Measurements from ENCODE around the gene GABRA1. TPM values are rescaled to one million over a fixed set of nuclear protein-coding genes. Genes with fewer than 3 reads are reported as not detected.

GABRA1 gene
- total RNA-seq, 1 donor from 2014 or later: not detected

DNA sequence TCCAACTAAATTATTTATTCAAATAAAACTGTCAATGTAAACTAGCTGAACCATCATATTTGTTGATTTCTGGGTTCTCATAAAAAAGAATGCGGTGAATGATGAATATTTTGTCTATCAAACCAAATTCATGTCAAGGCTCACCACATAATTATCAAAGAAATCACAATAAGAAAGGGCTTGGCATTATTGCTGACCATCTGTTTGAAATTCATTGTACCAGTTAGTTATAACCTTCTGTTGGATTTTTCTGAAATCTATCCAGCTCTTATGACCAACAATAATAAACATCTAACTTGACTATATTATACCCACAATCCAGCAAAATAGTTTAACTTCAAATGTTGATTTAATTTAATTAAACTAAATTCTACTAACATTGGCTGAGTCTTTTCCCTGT lies 53.1 kb downstream of the GABRA1 start:
- TF ChIP-seq, protein P1, sequence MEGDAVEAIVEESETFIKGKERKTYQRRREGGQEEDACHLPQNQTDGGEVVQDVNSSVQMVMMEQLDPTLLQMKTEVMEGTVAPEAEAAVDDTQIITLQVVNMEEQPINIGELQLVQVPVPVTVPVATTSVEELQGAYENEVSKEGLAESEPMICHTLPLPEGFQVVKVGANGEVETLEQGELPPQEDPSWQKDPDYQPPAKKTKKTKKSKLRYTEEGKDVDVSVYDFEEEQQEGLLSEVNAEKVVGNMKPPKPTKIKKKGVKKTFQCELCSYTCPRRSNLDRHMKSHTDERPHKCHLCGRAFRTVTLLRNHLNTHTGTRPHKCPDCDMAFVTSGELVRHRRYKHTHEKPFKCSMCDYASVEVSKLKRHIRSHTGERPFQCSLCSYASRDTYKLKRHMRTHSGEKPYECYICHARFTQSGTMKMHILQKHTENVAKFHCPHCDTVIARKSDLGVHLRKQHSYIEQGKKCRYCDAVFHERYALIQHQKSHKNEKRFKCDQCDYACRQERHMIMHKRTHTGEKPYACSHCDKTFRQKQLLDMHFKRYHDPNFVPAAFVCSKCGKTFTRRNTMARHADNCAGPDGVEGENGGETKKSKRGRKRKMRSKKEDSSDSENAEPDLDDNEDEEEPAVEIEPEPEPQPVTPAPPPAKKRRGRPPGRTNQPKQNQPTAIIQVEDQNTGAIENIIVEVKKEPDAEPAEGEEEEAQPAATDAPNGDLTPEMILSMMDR (IDR thresholded peaks at IDR 0.05): no peak
- H3K27me3 Mint-ChIP-seq (ENCODE audit: unreplicated experiment): no peaks in the 10 kb centered on the region
- H3K27ac Mint-ChIP-seq (ENCODE audit: unreplicated experiment): no peak overlapping the region
- H3K9me3 Mint-ChIP-seq (ENCODE audit: unreplicated experiment): no peaks in the 10 kb centered on the region
- H3K4me1 Mint-ChIP-seq (ENCODE audit: unreplicated experiment): no peaks in the 10 kb centered on the region
- H3K4me3 Mint-ChIP-seq (ENCODE audit: unreplicated experiment): no peak overlapping the region
- H3K36me3 Mint-ChIP-seq (ENCODE audit: unreplicated experiment): no peaks in the 10 kb centered on the region
- no peak for DNase-seq (ENCODE audit: extremely low spot score, unreplicated experiment)

DNA sequence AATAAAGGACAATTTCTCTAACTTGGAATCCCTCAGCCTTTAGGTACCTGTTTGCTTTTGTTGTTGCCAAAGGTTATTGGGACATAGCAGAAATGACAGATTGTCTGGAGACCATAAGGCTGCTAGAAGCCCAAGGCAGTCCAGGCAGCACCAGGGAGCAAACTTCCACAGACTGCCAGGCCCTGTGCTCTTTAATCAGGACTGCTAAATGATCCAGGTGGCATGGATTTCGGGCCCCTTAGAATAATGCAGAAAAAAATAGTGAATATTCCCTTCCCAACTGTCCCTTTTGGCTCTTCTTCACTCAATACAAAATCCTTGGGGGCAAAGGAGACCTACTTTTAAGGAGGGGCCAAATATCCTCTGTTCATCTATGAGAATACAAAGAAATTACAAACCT lies 73.9 kb downstream of the GABRA1 start:
- H3K9me3 Mint-ChIP-seq (ENCODE audit: unreplicated experiment): peaks cover 5% of the 10 kb centered on the region
- no peak overlapping the region for H3K4me3 Mint-ChIP-seq (ENCODE audit: unreplicated experiment)
- no peaks in the 10 kb centered on the region for H3K36me3 Mint-ChIP-seq (ENCODE audit: unreplicated experiment)
- TF ChIP-seq, protein P1 (IDR thresholded peaks at IDR 0.05): no peak
- no peak for DNase-seq (ENCODE audit: extremely low spot score, unreplicated experiment)
- no peak overlapping the region for H3K27ac Mint-ChIP-seq (ENCODE audit: unreplicated experiment)
- H3K4me1 Mint-ChIP-seq (ENCODE audit: unreplicated experiment): no peaks in the 10 kb centered on the region
- H3K27me3 Mint-ChIP-seq (ENCODE audit: unreplicated experiment): no peaks in the 10 kb centered on the region

DNA sequence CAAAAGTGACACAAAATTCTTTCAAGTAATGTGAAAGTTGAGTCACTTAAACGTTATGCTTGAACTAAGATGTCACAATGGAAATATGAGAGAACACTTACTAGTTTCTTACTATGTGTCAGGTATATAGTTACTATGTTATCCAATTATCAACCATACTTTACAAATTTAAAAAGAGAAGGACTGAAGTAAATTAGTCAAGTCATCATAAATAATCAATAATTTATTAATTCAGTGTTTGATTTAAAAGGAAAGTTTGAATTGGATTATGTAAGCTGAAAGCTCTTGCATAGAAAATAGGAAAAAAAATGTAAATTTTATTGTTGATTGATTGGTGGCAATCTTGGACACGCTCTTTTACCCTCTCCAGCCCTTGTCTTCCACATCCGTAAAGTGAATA lies 76.3 kb downstream of the GABRA1 start:
- no peak overlapping the region for H3K27ac Mint-ChIP-seq (ENCODE audit: unreplicated experiment)
- H3K27me3 Mint-ChIP-seq (ENCODE audit: unreplicated experiment): no peaks in the 10 kb centered on the region
- H3K36me3 Mint-ChIP-seq (ENCODE audit: unreplicated experiment): no peaks in the 10 kb centered on the region
- TF ChIP-seq, protein P1 (IDR thresholded peaks at IDR 0.05): no peak
- peaks cover 5% of the 10 kb centered on the region for H3K9me3 Mint-ChIP-seq (ENCODE audit: unreplicated experiment)
- H3K4me3 Mint-ChIP-seq (ENCODE audit: unreplicated experiment): no peak overlapping the region
- no peaks in the 10 kb centered on the region for H3K4me1 Mint-ChIP-seq (ENCODE audit: unreplicated experiment)
- no peak for DNase-seq (ENCODE audit: extremely low spot score, unreplicated experiment)

GRCh38 chr5:161925960-161926359 lies 78.0 kb downstream of the GABRA1 start:
- Mint-ChIP-seq H3K36me3 (ENCODE audit: unreplicated experiment) (no peaks in the 10 kb centered on the region), H3K4me3 (ENCODE audit: unreplicated experiment) (no peak overlapping the region), H3K9me3 (ENCODE audit: unreplicated experiment) (peaks cover 5% of the 10 kb centered on the region), H3K27ac (ENCODE audit: unreplicated experiment) (no peak overlapping the region), H3K4me1 (ENCODE audit: unreplicated experiment) (no peaks in the 10 kb centered on the region), H3K27me3 (ENCODE audit: unreplicated experiment) (no peaks in the 10 kb centered on the region)
- DNase-seq (ENCODE audit: extremely low spot score, unreplicated experiment): no peak
- TF ChIP-seq, protein P1 (IDR thresholded peaks at IDR 0.05): no peak

DNA sequence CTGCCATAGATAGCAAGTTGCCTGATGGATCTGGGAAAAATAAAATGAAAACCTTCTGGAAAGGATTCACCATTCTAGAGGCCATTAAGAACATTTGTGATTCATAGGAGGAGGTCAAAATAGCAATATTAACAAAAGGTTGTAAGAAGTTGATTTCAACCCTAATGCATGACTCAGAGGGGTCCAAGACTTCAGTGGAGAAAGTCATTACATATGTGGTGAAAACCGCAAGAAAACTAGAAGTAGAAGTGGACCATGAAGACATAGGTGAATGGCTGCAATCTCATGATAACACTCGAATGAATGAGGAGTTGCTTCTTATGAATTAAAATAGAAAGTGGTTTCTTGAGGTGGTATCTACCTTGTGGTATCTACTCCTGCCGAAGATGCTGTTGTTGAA lies 86.6 kb downstream of the GABRA1 start:
- no peaks in the 10 kb centered on the region for H3K27me3 Mint-ChIP-seq (ENCODE audit: unreplicated experiment)
- H3K27ac Mint-ChIP-seq (ENCODE audit: unreplicated experiment): no peak overlapping the region
- DNase-seq (ENCODE audit: extremely low spot score, unreplicated experiment): no peak
- H3K9me3 Mint-ChIP-seq (ENCODE audit: unreplicated experiment): peaks cover under 1% of the 10 kb centered on the region
- no peak overlapping the region for H3K4me3 Mint-ChIP-seq (ENCODE audit: unreplicated experiment)
- no peaks in the 10 kb centered on the region for H3K4me1 Mint-ChIP-seq (ENCODE audit: unreplicated experiment)
- TF ChIP-seq, protein P1 (IDR thresholded peaks at IDR 0.05): no peak
- H3K36me3 Mint-ChIP-seq (ENCODE audit: unreplicated experiment): no peaks in the 10 kb centered on the region
